IPS DF 6.9 (cell line): ENCODE measurements around the gene FBN1.

ENCODE experiments used
- DNase-seq: peaks from one replicate; pipeline ENCODE4 v3.0.0-alpha.2; 2013; ENCODE audit warnings: low read depth, low spot score
- H3K27ac ChIP-seq: one replicate; pipeline ENCODE4 v1.5.1; 2013; ENCODE audit warnings: low read length, control low read depth
- H3K27me3 ChIP-seq: 2 replicates; pipeline ENCODE4 v1.6.1; 2013; ENCODE audit warnings: mild to moderate bottlenecking, low read length; ENCODE audit not compliant: control insufficient read depth, insufficient read depth
- H3K36me3 ChIP-seq: 2 replicates; pipeline ENCODE4 v1.6.1; 2013; ENCODE audit warnings: low read length; ENCODE audit not compliant: control insufficient read depth, insufficient read depth
- H3K4me1 ChIP-seq: 2 replicates; pipeline ENCODE4 v1.6.1; 2013; ENCODE audit warnings: low read length; ENCODE audit not compliant: control insufficient read depth, insufficient read depth
- H3K4me3 ChIP-seq: 2 replicates; pipeline ENCODE4 v1.5.1; 2013; ENCODE audit warnings: mild to moderate bottlenecking, low read length
- H3K9me3 ChIP-seq: 2 replicates; pipeline ENCODE4 v1.6.1; 2013; ENCODE audit warnings: low read length, inconsistent platforms; ENCODE audit not compliant: control insufficient read depth, insufficient read depth
- WGBS: extraction: QIAGEN DNeasy Blood & Tissue Kit; methylation state at CpG from one replicate; pipeline ENCODE4 v1.1.7; 2013; ENCODE audit warnings: mixed read lengths, missing lambda C conversion rate; ENCODE audit not compliant: insufficient read length, insufficient coverage; 5-methylcytosine and 5-hydroxymethylcytosine counted together

FBN1 gene

DNA sequence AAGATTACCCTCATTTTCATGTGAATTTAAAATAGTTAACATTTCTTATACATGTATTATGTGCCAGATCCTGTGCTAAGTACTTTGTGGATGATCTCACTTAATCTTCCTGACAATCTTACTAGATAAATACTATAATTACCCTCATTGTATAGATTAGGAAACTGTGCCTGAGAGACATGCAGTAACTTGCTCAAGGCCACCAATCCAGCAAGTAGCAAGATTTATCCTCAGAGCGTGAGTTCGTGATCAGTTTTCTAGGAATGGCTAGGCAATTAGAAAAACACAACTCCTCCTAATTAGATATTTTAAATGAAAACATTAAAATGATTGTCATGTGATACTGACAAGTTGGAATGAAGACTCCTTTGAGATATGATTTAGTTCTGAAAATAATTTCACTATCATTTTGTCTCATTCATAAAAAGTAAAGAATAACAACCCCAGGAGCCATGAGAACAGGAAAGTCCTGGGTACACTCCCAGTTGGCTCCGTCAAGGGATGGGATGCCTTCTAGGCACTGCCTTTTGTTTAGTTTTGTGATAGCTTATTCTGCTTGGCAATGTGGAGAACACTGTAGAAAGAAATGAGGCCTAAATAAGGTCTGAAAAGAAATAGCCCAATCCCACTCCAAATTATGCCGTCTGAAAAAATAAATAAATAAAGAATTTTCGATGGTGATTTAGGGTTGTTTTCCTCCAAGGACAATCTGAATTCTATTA, 61.3 kb downstream of the FBN1 start:
- H3K4me3 ChIP-seq = no peak overlapping the region
- no peak overlapping the region for H3K27ac ChIP-seq
- H3K36me3 ChIP-seq = no peaks in the 10 kb centered on the region
- H3K4me1 ChIP-seq = no peaks in the 10 kb centered on the region
- DNase-seq = no peak
- H3K27me3 ChIP-seq = no peaks in the 10 kb centered on the region
- H3K9me3 ChIP-seq = no peaks in the 10 kb centered on the region
- whole genome bisulfite sequencing = no CpG with 5 or more reads among the region's 5 CpGs

DNA sequence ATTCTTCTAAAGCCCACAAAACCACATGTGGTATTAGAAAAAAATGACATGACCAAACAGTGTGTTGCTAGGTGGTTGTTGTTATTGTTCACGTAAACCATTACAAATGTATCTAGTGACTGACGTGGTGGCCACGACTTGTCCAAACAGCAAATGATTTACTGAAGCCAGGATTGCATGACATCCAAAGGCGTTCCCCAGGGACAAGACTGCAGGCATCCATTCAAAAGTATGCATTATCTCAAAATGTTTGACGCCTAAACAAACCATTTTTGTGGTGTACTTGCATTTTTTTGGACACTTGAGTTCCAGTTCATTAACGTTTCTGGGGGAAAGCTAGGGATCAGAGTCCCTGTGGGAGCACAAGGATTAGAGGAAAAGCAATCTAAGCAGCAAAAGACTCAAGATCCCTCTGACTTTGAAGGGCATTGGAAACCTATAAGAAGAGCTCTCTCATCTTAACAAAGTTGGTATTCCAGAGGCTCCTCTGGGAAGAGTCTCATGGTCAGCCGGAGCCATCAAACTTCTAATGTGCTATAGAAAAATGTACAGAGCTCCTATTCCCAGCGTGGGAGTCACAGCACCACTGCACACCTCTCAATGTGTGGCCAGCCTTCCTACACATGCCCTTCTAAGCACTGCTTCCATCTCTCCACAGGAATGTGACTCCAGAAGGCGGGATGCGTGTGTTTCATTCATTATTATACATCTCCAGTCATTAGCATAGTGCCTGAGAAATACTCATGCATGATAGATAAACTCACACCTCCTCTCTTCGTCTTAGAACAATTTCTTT, 62.9 kb downstream of the FBN1 start:
- no CpG with 5 or more reads among the region's 11 CpGs for WGBS
- H3K27me3 ChIP-seq = no peaks in the 10 kb centered on the region
- no peak overlapping the region for H3K4me3 ChIP-seq
- no peaks in the 10 kb centered on the region for H3K4me1 ChIP-seq
- no peaks in the 10 kb centered on the region for H3K36me3 ChIP-seq
- no peaks in the 10 kb centered on the region for H3K9me3 ChIP-seq
- DNase-seq = no peak
- no peak overlapping the region for H3K27ac ChIP-seq

GRCh38 chr15:48581219-48581618, 64.3 kb downstream of the FBN1 start:
- Histone ChIP-seq H3K36me3 (no peaks in the 10 kb centered on the region), H3K4me3 (no peak overlapping the region), H3K9me3 (no peaks in the 10 kb centered on the region), H3K4me1 (no peaks in the 10 kb centered on the region), H3K27me3 (no peaks in the 10 kb centered on the region), H3K27ac (no peak overlapping the region)
- DNase-seq = no peak
- no CpG with 5 or more reads among the region's 4 CpGs for WGBS

GRCh38 chr15:48580736-48581135, 64.8 kb downstream of the FBN1 start:
- Histone ChIP-seq H3K27me3 (no peaks in the 10 kb centered on the region), H3K9me3 (no peaks in the 10 kb centered on the region), H3K4me3 (no peak overlapping the region), H3K27ac (no peak overlapping the region), H3K4me1 (no peaks in the 10 kb centered on the region), H3K36me3 (no peaks in the 10 kb centered on the region)
- WGBS = no CpG with 5 or more reads among the region's 2 CpGs
- no peak for DNase-seq

DNA sequence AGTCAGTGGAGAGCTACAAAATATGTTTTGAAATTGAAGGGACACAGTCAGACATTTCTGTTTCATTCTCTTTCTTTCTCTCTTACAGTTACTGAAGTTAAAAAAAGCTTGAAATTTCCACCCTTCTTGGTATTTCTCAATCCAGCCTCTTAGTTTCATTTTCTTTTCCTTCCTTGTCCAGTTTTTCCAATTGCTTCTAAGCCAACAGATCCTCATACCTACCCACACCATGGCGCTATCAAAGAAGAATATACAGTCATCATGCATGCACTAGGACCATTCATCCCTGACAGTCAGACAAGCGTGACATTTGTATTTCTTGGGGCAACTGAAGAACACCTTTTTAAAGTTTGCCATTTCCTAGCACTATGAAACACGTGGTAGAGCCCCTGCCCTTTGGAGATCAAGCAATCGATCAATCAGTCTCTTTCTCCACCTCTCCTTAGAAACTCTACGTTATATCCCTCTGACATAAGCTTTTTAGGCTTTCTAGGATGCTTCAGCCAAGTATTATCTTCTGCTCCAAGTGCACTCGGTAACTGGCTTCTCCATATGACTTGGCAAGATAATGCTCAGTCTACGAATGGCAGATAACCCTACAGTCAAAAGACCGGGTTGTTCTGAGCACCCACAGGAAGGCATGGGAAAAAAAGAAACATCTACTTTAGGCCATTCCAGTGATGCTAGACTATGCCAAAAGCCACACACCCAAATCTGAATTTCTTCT, 65.4 kb downstream of the FBN1 start:
- Histone ChIP-seq H3K4me1 (no peaks in the 10 kb centered on the region), H3K27me3 (no peaks in the 10 kb centered on the region), H3K36me3 (no peaks in the 10 kb centered on the region), H3K27ac (no peak overlapping the region), H3K4me3 (no peak overlapping the region), H3K9me3 (no peaks in the 10 kb centered on the region)
- DNase-seq = no peak
- no CpG with 5 or more reads among the region's 8 CpGs for WGBS

GRCh38 chr15:48578965-48579364, 66.5 kb downstream of the FBN1 start:
- DNase-seq = no peak
- Histone ChIP-seq H3K4me1 (no peaks in the 10 kb centered on the region), H3K27me3 (no peaks in the 10 kb centered on the region), H3K9me3 (no peaks in the 10 kb centered on the region), H3K4me3 (no peak overlapping the region), H3K36me3 (no peaks in the 10 kb centered on the region), H3K27ac (no peak overlapping the region)
- WGBS = no CpG with 5 or more reads among the region's 2 CpGs

GRCh38 chr15:48577469-48577868, 68.0 kb downstream of the FBN1 start:
- Histone ChIP-seq H3K27me3 (no peaks in the 10 kb centered on the region), H3K9me3 (no peaks in the 10 kb centered on the region), H3K36me3 (no peaks in the 10 kb centered on the region), H3K4me1 (no peaks in the 10 kb centered on the region), H3K4me3 (no peak overlapping the region), H3K27ac (no peak overlapping the region)
- no CpG with 5 or more reads among the region's 7 CpGs for WGBS
- DNase-seq = no peak

GRCh38 chr15:48574187-48574586, 71.3 kb downstream of the FBN1 start:
- Histone ChIP-seq H3K4me3 (no peak overlapping the region), H3K4me1 (no peaks in the 10 kb centered on the region), H3K36me3 (no peaks in the 10 kb centered on the region), H3K27ac (no peak overlapping the region), H3K9me3 (no peaks in the 10 kb centered on the region), H3K27me3 (no peaks in the 10 kb centered on the region)
- DNase-seq = no peak

- no peaks in the 10 kb centered on the region for H3K36me3 ChIP-seq
- H3K27me3 ChIP-seq = no peaks in the 10 kb centered on the region
- H3K4me1 ChIP-seq = no peaks in the 10 kb centered on the region
- DNase-seq = no peak
- no peak overlapping the region for H3K27ac ChIP-seq
- H3K4me3 ChIP-seq = no peak overlapping the region
- no CpG with 5 or more reads among the region's 4 CpGs for WGBS
- H3K9me3 ChIP-seq = no peaks in the 10 kb centered on the region
These were observed 71.7 kb downstream of the FBN1 start for GRCh38 chr15:48573780-48574179.

- no peaks in the 10 kb centered on the region for H3K36me3 ChIP-seq
- H3K27ac ChIP-seq = no peak overlapping the region
- H3K27me3 ChIP-seq = no peaks in the 10 kb centered on the region
- WGBS = no CpG with 5 or more reads among the region's 5 CpGs
- H3K4me3 ChIP-seq = no peak overlapping the region
- H3K9me3 ChIP-seq = no peaks in the 10 kb centered on the region
- H3K4me1 ChIP-seq = no peaks in the 10 kb centered on the region
- DNase-seq = no peak
These were observed 72.7 kb downstream of the FBN1 start for GRCh38 chr15:48572823-48573222.
